GM13977 (cell line): ENCODE measurements around the gene CCL15.
"Not testable (repeated sequence)": the region's sequence is repeated elsewhere in the genome, so short reads cannot be mapped to it uniquely, and the experiment has no call there.

Experiments
- DNase-seq: peaks from one replicate; pipeline ENCODE4 v3.0.0; 2012; ENCODE audit warnings: low spot score
- CTCF ChIP-seq: IDR thresholded peaks from 2 replicates; pipeline ENCODE4 v1.5.1; 2012; ENCODE audit warnings: mild to moderate bottlenecking, control low read depth; ENCODE audit not compliant: insufficient read depth; ENCODE audit errors: extremely low read depth, missing control alignments
- in situ Hi-C: fragments of 300-500 bp; cut with MboI; formaldehyde crosslinking; loops from one replicate; pipeline ENCODE4 v1.12.0; 2022; ENCODE audit warnings: low sequenced_read_pairs, low pct_unique_long_range_greater_than_20kb, mixed read lengths, inconsistent platforms; ENCODE audit not compliant: unreplicated experiment

CCL15 gene

GRCh38 chr17:36027761-36028160, 26.4 kb upstream of the CCL15 start:
- in situ Hi-C loops: no loop called here
- no peak for TF ChIP-seq CTCF
- no peak for DNase-seq

GRCh38 chr17:36024106-36024869, 22.9 kb upstream of the CCL15 start:
- in situ Hi-C loops: no loop called here
- no peak for TF ChIP-seq CTCF
- DNase-seq: no peak

- in situ Hi-C loops: loop anchor here (10.0 kb wide), 1 partner anchor 55 kb away; no protein-coding TSS in a partner anchor
- no peak for DNase-seq
- TF ChIP-seq CTCF: no peak
These were observed 18.1 kb upstream of the CCL15 start for GRCh38 chr17:36019423-36019822.

DNA sequence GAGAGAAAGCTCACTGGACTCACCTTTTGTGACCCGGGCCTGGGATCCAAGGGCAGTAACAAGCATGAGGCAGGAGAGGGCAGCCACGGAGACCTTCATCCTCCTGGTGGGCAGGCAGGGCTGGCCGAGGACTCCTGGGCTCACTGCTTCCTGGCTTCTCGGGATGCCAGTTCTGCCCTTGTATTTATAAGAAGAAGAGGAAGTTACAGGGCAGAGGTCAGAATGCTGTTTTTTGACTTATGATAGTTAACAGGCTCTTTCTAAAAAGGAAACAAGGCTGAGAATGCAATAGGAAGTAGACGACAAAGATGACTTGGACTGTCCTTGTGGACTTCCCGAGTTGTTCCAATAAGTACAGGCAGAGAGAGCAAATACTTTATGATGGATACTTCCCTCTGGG, 16.4 kb upstream of the CCL15 start, which contains the start of gene CCL23:
TSS of gene CCL23 (minus strand) at position 174 of the 400 bp plus-strand sequence. CDS start at position 99, 75 bp downstream.
- DNase-seq: no peak
- no peak for TF ChIP-seq CTCF
- in situ Hi-C loops: loop anchor here (10.0 kb wide), 1 partner anchor 57 kb away; no protein-coding TSS in a partner anchor

GRCh38 chr17:36016555-36016954, 15.2 kb upstream of the CCL15 start:
- no peak for DNase-seq
- no peak for TF ChIP-seq CTCF
- in situ Hi-C loops: loop anchor here (10.0 kb wide), 1 partner anchor 58 kb away; no protein-coding TSS in a partner anchor

- DNase-seq: not testable (repeated sequence)
- in situ Hi-C loops: loop anchor here (10.0 kb wide), 1 partner anchor 59 kb away; no protein-coding TSS in a partner anchor
These were observed 14.5 kb upstream of the CCL15 start for GRCh38 chr17:36015895-36016294.

DNA sequence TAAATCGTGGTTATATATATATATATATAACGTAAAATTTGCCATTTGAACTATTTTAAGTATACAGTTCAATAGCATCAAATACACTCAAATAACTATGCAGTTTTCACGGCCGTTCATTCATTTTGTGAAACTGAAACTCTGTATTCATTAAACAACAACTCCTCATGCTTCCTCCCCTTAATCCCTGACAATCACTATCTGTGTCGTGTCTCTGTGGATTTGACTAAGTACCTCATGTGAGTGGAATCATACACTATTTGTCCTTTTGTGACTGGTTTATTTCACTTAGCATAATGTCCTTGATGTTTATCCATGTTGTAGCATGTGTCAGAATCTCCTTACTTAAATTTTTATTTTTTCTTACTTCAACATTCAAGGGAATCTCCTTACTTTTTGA, 13.6 kb upstream of the CCL15 start:
- DNase-seq: no peak
- in situ Hi-C loops: loop anchor here (10.0 kb wide), 1 partner anchor 60 kb away; no protein-coding TSS in a partner anchor
- no peak for TF ChIP-seq CTCF
